SW 1271 (cell line): ENCODE data around the gene ERN1.

ENCODE experiments used
- DNase-seq, 2 experiments: peaks; one replicate each; lab custom pipeline; 2025; lab: John Stamatoyannopoulos, UW

ERN1 gene

DNA sequence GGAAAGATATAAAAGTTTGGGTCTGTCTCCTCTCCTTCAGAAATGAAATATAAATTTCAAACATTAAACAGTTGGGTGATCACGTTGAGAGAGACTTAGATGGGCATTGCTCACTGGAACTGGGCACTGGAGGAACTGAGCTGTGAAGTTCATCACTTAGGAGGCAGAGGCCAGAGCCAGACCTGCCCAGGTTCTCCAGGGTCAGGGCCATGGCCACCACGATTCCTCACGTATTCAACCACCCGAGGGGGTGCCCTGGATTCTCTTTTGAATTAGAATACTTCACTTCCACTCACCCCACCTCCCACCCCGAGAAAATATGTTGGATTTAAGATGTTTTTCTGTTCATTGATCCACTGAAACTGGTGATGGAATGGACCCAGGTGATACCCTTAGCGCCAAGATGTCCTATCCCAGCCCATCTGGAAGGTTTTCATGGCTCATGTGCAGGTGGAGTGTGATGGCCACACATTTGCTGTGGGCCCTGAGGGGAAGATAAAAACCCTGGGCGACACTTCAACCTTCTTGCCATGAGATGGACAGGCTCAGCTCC is 125.7 kb downstream of the ERN1 start:
- DNase-seq = no peak

DNA sequence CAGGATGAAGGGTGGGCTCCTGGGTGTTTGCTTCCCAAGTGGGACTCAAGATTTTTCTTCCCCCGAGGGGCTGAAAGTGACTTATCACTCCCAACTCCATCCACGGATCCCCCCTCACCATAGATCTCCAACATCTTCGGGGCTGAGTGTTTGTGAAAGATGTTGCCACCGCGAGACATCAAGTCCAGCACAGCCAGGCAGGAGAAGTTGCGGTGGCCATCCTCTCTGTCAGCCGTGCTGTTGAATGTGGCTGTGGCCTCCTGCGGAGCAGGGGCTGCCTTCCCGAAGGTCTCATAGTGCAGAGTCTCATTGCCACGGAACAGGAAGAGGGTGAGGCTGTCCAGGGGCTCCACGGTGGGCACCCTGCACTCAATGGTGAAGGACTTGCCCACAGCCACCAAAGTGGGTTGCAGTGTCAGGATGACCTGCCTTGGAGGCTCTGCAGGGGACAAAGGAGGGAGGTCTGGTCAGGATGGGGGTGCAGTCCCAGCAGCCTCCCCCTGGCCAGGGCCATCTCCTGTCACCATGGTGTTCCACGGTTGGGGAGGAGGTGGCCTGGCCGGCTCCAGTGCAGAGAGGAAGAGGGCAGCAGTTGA is 126.3 kb downstream of the ERN1 start:
- no peak for DNase-seq

DNA sequence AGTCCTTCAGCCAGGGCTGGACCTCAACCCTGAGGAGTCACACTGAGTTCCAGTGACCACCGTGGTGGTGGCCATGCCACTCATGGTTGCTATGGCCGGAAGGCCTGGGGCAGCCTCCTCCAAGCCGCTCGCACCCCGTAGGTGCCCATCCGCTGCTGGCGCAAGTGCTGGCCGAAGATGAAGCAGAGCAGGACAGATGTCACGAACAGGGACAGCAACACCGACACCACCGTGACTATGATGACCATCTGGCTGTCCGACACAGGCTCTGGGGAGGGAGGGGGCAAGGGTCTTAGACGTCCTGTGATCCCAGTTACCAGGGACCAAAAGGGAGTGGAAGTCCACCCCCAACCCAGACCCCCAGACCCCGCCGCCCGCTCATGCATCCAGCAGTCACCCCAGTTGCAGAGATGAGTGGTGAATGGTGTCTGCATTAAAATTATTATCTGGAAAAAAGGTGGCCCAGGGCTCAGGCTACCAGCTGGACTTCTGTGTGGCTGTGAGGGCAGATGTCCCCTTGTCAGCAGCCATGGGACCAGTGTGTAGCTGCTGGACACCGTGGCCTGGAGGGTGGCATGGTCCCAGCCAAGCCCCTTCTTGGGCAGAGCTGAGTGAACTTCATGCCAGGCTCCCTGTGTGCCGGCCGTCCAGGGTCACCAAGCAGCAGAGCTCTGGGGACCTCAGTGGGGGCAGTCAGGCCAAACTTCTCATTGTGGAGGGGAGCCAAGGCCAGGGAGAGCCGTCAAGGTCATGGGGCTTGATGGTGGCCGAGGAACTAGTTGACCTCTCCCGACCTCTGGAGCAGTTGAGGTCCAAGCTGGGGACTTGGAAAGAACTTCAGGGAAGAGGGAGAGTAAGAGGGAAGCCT is 127.1 kb downstream of the ERN1 start:
- no peak for DNase-seq

DNA sequence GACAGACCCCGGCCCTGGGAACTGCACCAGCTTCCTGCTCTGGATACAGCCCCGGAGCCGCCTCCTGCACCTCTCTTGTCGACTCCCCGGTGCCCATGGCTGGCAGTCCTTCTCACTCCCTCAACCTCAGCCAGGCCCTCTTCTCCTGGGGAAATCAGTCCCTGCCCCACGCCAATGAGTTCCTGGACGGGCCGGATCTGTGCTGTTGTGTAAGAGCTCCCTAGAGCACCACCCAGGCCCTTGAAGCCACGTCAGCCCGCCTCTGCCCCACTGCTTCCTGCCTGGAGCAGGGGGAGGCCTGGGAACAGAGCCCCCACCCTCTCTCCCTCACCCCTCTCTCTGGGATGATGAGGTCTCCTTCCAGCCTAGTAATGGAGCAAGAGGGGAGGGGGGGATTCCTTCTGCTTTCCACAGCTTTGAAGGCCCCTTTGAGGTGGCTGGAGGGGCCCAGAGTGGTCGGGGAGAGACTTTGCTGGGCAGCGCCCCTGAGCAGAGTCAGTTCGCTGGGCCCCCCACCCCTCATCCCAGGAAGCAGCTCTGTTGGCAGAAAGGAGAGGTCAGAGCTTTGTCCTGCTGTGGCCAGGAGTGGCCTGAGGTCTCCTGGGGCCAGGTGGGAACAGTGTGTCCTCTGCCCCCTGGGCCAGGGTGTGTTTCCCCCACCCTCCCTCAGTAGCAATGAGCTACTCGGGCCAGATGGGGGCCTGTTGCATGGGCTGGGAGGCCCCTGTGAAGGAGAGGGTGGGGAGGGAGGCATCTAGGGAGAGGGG is 128.0 kb downstream of the ERN1 start:
- DNase-seq = no peak

DNA sequence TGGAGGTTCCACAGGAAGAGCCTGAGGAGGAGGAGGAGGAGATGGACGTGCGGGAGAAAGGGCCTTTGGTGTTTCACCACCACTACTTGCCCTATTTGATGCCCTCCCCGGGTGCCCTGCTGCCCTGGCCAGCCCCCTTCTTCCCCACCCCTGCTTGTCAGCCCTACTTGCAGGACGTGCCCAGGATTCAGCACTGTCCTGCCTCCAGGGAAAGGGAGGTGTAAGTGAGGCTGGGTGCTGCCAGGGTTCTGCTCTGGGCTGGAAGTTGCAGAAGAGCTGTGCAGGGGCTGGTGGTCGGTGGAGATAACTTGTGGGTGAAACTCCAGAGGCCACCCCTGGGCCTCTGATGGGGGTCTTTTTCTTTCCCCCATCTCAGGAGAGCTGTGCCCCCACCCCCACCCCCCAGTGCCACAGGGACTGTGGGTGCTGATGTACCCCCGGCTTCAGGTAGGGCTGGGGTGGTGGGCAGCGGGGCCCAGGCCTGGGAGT is 128.8 kb downstream of the ERN1 start:
- no peak for DNase-seq

DNA sequence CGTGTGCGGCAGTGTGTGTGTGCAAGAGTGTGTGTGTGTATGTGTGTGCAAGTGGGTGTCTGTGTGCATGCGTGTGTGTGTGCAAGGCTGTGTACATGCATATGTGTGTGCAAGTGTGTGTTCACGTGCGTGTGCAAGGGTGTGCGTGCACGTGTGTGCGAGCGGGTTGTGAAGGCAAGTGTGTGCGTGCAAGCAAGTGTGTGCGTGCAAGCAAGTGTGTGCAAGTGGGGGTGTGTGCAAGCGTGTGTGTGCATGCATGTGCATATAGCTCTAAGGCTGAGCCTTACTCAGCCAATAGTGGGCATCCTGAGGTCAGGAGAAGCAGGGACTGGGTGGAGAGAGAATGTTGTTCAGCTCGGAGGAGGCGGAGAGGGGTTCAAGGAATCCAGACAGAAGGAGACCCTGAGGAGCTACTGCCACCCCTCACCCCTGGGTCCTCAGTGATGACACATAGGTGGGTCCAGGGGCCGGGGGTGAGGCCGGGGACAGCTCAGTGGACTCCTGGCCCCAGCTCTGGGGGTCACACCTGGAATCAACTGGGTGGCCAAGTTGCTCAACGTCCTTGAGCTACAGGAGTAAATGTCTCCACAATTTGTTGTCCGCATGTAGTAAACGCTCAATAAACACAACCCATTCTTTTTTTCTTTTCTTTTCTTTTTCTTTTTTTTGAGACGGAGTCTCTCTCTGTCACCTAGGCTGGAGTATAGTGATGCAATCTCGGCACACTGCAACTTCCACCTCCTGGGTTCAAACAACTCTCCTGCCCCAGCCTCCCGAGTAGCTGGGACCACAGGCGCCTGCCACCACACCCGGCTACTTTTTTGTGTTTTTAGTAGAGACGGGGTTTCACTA is 130.0 kb downstream of the ERN1 start:
- DNase-seq = no peak

DNA sequence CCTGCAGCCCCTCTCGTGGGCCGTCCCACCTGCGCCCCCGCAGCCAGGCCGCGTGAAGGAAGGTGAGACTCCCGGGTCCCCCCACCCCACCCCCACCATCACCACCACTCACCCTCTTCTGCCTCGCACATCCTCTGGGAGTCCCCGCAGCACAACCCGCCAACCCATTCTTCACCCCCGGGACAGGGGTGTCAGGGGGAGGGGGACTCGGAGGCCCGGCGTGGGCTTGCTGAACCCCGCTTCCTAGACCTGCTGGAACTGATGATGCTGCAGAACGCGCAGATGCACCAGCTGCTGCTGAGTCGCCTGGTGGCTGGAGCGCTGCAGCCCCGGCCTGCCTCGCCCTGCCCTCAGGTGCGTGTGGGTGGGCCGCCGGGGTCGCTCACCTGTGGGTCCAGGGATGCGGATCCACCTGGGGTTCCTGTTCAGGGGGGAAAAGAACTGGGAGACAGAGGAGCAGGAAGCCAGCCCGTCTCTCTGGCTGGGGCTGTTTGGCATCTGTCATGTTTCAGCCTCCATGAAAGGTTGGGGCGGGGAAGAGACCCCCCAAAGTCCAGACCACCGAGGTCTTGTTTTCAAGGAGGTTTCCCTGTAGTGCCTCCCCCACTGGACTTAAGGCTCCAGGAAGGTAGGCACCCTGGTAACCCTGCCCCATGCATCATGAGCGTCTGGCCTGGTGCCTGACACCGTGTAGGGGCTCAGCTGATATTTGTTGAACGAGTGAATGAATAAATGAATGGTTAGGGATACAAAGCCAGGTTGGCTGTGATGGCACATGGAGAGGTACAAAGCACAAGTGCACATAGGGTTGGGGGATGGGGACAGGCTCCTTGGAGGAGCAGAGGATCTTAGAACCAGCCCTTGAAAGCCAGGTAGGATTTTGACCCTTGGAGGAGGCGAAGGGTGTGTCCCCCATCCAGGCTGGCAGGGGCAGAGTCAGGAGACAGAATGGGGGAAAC is 130.9 kb downstream of the ERN1 start:
- DNase-seq = no peak

DNA sequence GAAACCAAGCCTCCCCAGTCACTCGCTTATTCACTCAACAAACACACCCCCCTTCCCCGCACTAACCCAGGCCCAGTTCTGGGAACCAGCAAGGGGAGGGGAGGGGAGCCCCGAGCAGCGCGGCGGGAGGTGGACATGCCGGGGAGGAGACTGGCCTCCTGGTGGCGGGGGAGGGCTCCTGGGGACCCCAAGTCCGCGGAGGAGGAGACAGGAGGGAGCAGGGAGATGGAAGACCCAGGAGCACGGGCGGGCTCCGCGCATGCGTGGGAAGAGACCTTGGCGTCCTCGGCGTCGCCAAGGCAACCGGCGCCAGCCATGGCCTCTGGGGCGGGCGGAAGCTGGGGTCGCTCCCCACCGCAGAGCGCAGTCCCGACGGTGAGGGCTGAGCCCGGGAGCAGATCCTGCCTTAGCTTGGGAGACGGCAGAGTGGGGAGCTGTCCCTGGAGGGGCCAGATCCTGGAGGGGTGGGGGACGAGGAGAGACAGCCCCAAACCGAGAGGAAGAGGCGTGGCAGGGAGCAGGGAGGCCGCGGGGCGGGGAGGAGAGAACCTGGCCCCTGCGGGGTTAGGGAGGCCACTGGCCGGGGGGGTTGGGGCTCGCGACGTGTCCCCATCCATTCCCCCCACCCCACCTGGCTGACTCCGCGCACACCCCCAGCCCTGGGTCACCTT is 131.8 kb downstream of the ERN1 start, which contains the start of gene PRR29:
Gene PRR29, plus strand, starts transcription at position 302 of the 671 bp plus-strand sequence. Its CDS starts 14 bp downstream, at position 316.
- peak in 1 of 2 experiments; percentile 21 for DNase-seq

DNA sequence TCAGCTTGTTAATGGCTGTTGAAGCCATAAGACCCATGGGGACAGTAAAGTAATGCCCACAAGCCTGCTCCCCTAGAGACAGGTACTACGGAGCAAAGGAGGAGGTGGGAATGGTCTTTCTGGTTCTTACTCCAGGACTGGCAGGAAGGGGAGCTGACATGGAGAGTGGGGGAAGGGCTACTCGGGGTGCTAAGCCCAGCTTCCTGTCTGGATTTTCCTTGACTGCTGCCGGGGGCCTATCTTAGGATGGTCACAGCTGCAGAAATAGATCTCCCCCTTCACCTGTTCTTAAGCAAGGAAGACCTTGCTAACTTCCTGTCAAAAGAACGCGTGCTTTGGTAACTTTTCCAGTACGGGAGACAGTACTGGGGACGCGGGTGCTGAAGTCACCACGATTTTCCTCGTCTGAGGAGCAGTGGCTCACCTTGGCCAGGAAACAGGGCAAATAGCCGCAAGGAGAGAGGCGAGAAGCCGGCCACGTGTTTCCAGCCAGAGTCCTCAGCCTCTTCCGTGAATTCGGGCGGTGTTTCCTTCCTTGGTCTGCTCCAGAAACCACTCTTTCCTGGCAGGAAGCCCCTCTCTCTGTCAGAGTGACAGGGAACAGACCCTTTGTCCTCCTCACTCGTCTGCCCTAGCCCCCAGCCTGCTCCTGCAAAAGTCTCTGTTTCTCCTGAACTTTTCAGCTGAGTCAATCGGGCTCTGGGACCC is 132.4 kb downstream of the ERN1 start:
- DNase-seq = no peak

DNA sequence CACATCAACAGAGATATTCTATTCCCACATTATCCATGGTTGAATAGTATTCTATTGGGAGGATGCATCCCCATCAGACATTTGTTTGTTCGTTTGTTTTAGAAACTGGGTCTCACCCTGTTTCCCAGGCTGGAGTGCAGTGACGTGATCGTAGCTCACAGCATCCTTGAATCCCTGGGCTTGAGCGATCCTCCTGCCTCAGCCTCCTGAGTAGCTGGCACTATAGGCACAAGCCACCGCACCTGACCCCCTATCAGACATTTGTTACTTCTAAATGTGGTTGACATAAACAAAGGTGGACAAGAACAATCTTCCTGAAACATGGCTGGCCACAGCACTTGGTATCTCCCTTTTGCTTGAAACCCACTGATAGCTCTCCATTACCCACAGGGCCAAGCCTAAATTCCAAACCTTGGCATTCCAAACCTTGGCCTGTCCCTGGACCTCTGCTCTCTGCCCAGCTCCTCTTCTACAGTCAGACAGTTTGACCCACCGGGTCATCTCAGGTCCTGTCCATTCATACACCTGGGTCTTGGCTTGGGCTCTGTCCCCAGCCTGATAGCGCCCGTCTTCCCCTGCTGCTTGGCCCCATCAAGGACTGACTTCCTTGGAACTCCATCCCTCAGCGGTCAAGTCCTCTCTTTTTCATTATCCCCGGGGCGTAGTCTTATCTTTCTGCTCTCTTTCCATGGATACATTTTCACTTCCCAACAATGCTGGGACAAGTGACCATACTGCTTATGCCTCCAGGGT is 133.3 kb downstream of the ERN1 start:
- DNase-seq = no peak

DNA sequence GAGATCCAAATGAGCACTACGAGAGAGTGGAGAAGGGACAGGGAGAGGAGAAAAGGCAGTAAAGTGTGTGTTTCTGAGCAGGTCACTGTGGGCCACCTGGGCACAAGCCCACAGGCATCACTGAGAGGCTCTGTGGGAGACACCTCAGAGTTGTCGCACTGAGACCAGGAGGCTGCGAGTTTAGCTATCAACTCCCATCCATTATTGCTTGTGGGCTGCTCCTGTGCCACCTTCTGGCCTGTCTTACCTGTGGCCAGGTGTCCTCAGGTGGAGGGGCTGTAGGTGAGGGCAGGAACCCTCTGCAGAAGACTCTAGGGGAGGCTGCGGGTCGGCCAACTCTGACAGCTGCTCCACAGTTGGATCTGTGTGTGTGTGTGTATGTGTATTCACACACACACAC is 134.3 kb downstream of the ERN1 start:
- DNase-seq = no peak

DNA sequence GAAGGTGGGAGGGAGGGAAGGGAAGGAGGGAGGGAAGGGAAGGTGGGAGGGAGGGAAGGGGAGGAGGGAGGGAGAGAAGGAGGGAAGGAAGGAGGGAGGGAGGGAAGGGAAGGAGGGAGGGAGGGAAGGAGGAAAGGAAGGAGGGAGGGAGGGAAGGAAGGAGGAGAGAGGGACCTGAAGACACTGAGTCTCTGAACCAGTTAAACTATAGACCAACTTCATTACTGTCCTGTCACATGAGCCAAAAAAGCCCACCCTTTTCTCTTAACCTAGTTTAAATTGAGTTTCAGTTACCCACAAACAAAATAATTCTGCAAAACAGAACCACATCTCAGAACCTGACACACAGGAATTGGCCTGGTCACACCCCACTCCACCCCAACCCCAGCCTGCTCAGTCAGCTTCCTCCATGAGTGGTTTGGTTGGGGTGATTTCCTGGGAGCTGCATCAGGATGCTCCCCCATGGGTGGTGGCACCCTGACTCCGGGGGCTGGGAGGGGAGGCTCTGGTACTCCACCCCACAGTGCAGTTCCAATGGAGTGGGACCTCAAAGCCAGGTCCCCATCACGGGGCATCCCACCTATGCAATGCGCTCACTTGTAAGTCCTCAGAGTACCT is 136.5 kb downstream of the ERN1 start:
- no peak for DNase-seq

DNA sequence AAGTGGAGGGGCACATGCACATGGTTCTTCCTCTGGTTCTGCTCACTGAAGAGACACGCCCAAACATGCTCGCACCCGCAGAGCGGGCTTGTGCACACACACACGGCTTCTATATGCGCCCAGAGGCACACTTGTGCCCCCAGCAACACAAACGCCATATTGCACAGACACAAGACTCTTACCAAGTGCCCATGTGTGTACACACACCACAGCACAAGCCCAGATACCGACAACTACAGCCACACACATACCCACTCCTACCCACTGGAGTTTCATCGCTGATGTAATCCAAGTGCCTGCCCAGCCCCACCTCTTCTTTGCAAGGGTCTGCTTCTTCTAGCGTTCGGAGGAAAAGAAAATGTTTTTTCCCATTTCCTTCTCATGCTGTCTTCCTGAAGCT is 138.3 kb downstream of the ERN1 start:
- no peak for DNase-seq

DNA sequence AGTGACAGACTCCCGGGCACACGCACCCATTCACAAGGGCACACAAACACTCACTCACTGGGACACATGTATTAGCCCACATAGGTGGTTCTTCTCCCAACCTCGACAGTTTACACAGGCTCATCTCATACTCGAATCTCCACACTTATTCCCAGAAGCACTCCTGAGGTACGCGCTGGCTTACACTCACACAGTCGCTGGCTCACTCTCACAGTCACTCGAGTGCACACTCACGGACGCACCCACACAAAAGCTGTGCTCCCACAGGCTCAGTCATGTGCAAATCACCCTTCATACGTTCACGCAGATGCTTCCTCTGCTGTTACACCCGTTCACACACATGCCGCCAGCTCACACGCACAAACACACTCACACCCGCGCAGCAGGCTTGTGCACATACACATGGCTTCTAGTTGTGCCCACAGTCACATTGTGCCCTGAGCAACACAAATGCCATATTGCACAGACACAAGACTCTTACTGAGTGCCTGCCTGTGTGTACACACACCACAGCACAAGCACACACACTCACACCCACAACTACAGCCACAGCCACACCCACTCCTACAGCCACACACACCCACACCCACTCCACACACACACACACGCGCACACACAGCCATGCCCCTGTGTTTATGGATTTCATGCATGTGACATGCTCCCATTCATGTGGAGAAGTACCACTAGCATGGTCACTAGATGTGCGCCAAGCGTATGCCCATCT is 140.2 kb downstream of the ERN1 start:
- no peak for DNase-seq
